Osteoblast (primary cell): ENCODE data around the gene TSFM. TPM values are rescaled to one million over a fixed set of nuclear protein-coding genes. Genes with fewer than 3 reads are reported as not detected.

Experiments used
- DNase-seq: peaks from one replicate; pipeline ENCODE4 v3.0.0; 2011; ENCODE audit warnings: low spot score, mixed read lengths; ENCODE audit not compliant: insufficient read length; ENCODE audit errors: missing footprints
- H2AFZ ChIP-seq: 2 replicates; pipeline ENCODE4 v1.6.0; 2011; ENCODE audit warnings: mild to moderate bottlenecking, low read length
- H3K27ac ChIP-seq: 2 replicates; pipeline ENCODE4 v1.5.1; 2011; ENCODE audit warnings: mild to moderate bottlenecking, low read depth, low read length, moderate library complexity
- H3K27me3 ChIP-seq: 2 replicates; pipeline ENCODE4 v1.6.0; 2012; ENCODE audit warnings: mild to moderate bottlenecking, control low read depth, inconsistent platforms, low read length, moderate library complexity; ENCODE audit not compliant: insufficient read depth
- H3K36me3 ChIP-seq: 2 replicates; pipeline ENCODE4 v1.5.1; 2011; ENCODE audit warnings: mild to moderate bottlenecking, low read length, control low read depth, moderate library complexity; ENCODE audit not compliant: insufficient read depth
- H3K4me1 ChIP-seq: 2 replicates; pipeline ENCODE4 v1.5.1; 2011; ENCODE audit warnings: mild to moderate bottlenecking, low read length, control low read depth, moderate library complexity; ENCODE audit not compliant: insufficient read depth
- H3K4me2 ChIP-seq: 2 replicates; pipeline ENCODE4 v1.6.0; 2011; ENCODE audit warnings: mild to moderate bottlenecking, low read length; ENCODE audit not compliant: insufficient read depth
- H3K4me3 ChIP-seq: fragments of 200-600 bp; sonication (generic); 3 replicates; pipeline ENCODE4 v1.5.1; 2012; ENCODE audit warnings: mild to moderate bottlenecking, low read length, inconsistent platforms; ENCODE audit not compliant: insufficient read depth
- H3K79me2 ChIP-seq: 2 replicates; pipeline ENCODE4 v1.6.0; 2012; ENCODE audit warnings: mild to moderate bottlenecking, low read length, control low read depth, inconsistent platforms; ENCODE audit not compliant: insufficient read depth
- H3K9me3 ChIP-seq: 2 replicates; pipeline ENCODE4 v1.5.1; 2011; ENCODE audit warnings: low read depth, low read length, control low read depth
- H4K20me1 ChIP-seq: 2 replicates; pipeline ENCODE4 v1.6.0; 2012; ENCODE audit warnings: mild to moderate bottlenecking, low read length, control low read depth; ENCODE audit not compliant: insufficient read depth
- CTCF ChIP-seq: IDR thresholded peaks from 2 replicates; pipeline ENCODE4 v1.5.1; 2011; ENCODE audit warnings: mild to moderate bottlenecking, low read depth, low read length, moderate library complexity; ENCODE audit errors: extremely low read depth
- total RNA-seq: library from RNA; depleted of rRNA; stranded (reverse); fragments of >200 nt; gene quantifications from 2 replicates; pipeline ENCODE4 v1.2.3, GENCODE V29; 2012

TSFM gene
- total RNA-seq, 1 donor: 18.1 TPM

- peak overlapping the region; percentile 29 for H2AFZ ChIP-seq
- peak; percentile 88 for DNase-seq
Observed at GRCh38 chr12:57765003-57765697, 17.4 kb upstream of the TSFM start.

DNA sequence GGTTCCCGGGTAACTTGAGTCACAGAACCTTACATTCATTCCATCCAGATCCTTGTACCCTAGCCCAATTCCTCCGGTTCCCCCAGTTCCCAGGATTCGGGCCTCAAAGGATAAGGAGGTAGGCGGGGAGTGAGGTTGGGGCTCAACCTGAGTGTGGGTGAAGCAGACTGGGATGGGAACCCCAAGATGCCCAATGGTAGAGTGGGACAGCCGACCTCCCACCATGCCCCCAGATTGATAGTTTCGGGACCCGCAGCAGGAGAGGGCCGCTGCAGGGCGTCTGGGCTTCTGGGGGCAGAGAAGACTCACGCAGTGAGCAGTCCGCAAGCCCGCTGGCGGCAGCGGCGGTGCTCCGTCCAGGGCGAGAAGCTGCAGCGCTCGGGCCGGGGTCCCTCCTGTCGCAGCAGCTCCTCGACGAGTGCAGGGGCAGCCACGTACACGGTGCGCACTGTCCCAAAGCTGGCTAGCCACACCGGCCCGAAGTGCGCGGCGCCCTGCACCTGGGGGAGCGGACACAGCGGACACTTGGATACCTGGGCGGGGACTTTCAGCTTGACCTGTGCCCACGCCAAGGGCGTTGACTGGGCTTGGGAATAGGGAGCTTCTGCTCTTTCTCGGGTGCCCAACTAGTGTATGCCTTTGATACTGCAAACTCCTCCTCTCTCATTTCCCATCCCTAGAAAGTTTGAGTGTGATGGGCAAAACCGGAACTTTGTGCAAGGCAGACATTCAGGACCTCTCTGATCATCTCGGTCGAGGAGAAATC lies 16.7 kb upstream of the TSFM start:
- Histone ChIP-seq H3K4me2 (peak overlapping the region; percentile 68), H3K36me3 (peaks cover 25% of the 10 kb centered on the region), H4K20me1 (peaks cover 2% of the 10 kb centered on the region), H3K79me2 (peaks cover 5% of the 10 kb centered on the region), H3K27ac (no peak overlapping the region), H2AFZ (no peak overlapping the region), H3K27me3 (peaks cover 46% of the 10 kb centered on the region), H3K4me1 (peaks cover 22% of the 10 kb centered on the region), H3K4me3 (peak overlapping the region; percentile 56), H3K9me3 (no peaks in the 10 kb centered on the region)
- TF ChIP-seq CTCF: no peak
- peak; percentile 73 for DNase-seq

More at GRCh38 chr12:57765003-57765697, 17.4 kb upstream of the TSFM start:
- H3K4me3 ChIP-seq: peak overlapping the region; percentile 56
- peaks cover 18% of the 10 kb centered on the region for H3K36me3 ChIP-seq
- peaks cover 22% of the 10 kb centered on the region for H3K4me1 ChIP-seq
- no peaks in the 10 kb centered on the region for H3K9me3 ChIP-seq
- no peaks in the 10 kb centered on the region for H3K79me2 ChIP-seq
- H3K27me3 ChIP-seq: peaks cover 46% of the 10 kb centered on the region
- H3K27ac ChIP-seq: no peak overlapping the region
- peak overlapping the region; percentile 68 for H3K4me2 ChIP-seq
- peak; percentile 14 for TF ChIP-seq CTCF
- H4K20me1 ChIP-seq: peaks cover 4% of the 10 kb centered on the region

- no peaks in the 10 kb centered on the region for H3K9me3 ChIP-seq
- H3K27ac ChIP-seq: no peak within 1 kb of the TSS
- no peak for TF ChIP-seq CTCF
- peak within 1 kb of the TSS; percentile 51 for H3K4me3 ChIP-seq
- H3K79me2 ChIP-seq: peaks cover 6% of the 10 kb centered on the region
- H3K4me1 ChIP-seq: peaks cover 27% of the 10 kb centered on the region
- H3K36me3 ChIP-seq: peaks cover 26% of the 10 kb centered on the region
- H3K4me2 ChIP-seq: peak within 1 kb of the TSS; percentile 68
- DNase-seq: peak; percentile 77
- no peak within 1 kb of the TSS for H2AFZ ChIP-seq
- peaks cover 46% of the 10 kb centered on the region for H3K27me3 ChIP-seq
- H4K20me1 ChIP-seq: peaks cover 2% of the 10 kb centered on the region
Observed at GRCh38 chr12:57766464-57767304, 15.9 kb upstream of the TSFM start, which contains the start of gene CYP27B1. Gene CYP27B1 (minus strand): TSS chr12:57767078. CDS start chr12:57767041, 37 bp downstream.
